Stimulated activated CD4-positive, alpha-beta T cell treated with anti-CD3 and anti-CD28 coated beads, Interleukin-1b, Interleukin-23, amount 100 ng/mL, for 24 hours (primary cell): ENCODE measurements around the gene CRABP1.

Experiments used
- DNase-seq, 4 experiments: peaks; one replicate each; pipeline ENCODE4 v3.0.0-alpha.2; 2020; ENCODE audit warnings: low read depth in 4 of 4, low spot score in 1 of 4

The CRABP1 gene

DNA sequence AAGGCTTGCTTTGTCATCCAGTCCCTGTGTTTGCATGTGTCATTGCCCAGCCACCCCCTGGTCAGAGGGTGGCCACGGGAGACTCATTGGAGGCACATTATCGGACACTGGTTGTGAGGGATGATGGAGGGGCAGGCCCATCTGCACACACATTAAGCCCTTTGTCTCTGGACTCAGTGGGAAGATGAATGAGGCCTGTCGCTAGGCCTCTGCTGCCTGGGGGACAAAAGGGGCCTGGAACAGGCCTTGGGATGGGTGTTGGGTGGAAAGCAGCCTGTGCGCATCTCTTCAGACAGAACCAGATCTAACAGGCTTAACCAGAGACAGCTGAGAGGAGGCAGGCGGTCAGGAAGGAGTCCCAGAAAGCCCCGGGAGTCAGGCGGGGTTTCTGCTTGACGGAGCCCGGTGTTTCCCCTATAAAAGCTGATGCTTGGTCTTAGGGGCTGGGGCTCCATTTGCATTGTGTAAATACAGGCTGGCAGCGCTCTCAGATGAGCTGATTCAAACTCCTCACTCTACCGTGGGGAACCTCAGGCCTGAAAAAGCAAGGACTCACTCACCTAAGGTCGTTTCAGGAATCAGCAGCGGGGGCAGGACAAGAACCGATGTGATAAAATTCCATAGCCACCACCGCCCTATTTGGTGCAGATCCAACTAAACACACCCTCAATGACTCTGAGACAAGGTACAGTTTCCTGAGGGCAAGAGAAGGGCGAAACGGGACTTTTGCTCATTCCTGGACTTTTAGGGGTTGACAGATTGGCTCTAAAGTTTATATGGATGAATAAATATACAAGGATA is 23.7 kb upstream of the CRABP1 start:
- DNase-seq, result no peak

DNA sequence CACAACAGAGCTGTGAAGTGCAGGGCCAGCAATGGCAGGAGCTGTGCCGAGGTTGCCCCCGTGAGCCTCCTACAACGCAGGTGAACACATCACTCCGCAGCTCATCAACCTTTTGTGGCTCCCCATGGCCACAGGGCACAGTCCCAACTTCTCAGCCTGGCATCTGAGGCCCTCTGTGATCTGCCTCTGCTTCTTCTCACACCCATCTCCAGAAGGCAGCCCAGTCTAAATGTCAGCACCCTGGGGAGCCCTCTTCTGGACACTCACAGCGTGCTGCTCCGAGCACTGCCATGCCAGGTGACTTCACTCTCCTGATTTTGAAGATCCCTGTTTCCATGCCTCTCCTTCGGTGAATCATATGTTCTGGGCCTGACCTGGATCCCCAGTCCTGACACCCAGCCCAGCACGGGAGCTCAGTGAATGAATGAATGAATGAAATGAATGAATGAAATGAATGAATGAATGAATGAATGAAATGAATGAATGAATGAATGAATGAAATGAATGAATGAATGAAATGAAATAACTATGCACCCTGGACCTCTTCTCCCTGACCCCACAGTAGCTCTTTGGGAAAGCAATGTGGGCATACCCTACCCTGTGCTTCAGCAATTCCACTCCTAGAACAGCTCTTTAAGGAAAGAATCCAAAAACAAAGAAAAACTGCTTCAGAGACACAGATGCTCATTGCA is 22.9 kb upstream of the CRABP1 start:
- DNase-seq, result no peak

DNA sequence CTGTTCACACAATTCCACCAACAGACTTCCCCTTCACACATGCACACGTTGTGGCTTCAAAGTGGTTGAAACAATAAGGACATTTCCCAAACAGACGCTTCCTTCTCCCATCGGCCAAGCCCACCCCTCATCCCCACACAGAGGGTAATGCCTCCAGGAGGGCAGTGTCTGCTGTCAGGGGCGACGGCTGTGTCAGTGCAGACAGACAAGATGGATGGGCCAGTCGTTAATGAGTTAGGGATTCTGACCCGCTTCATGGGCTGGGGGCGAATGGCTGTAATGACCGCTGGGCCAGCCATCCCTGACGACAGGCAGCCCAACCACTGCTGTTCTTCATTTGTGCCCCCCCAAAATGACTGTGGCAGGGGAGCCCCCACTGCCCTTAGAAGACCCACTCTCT is 20.6 kb upstream of the CRABP1 start:
- no peak for DNase-seq

DNA sequence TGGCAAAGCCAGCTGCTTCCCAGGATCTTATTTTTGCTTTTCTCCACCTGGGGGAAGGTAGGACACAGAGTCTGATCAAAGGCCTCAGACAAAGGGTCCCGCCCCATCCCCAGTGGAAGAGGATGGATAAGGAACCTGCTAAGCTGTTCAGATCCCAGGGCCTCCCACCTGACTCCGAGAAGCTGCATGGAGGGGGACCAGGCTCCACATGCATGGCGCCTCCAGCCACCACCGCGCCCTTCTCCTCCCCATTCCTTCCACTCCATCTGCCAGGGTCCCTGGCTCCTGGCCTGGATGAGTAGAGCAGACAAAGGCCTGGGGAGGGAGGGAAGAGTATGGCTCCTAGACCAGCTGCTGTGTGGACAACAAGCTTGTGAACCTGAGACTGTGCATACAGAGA is 20.0 kb upstream of the CRABP1 start:
- no peak for DNase-seq

DNA sequence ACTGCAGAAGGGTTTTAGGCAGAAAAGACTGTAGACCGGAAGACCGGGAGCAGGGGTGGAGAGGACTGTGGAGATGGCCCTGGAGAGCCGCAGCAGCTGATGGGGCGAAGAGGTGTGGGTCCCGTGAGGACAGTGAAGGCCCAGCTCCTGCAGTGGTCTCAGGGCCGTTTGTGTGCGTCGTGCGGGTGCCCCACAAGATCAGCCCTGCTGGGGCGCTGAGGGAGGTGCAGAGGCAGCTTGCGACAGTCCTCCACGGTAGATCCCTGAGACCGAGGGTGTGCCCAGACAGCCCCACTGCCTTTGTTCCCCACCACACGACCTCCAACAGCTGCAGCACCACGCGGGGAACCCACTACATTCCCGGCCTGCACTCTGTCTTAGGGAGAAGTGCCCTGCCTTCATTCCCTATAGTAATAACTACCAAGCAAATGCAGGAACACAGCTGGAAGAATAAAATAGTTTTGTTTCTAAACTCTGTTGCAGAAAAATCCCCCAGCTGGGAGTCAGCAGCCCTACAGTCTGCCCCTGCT is 19.0 kb upstream of the CRABP1 start:
- no peak for DNase-seq

DNA sequence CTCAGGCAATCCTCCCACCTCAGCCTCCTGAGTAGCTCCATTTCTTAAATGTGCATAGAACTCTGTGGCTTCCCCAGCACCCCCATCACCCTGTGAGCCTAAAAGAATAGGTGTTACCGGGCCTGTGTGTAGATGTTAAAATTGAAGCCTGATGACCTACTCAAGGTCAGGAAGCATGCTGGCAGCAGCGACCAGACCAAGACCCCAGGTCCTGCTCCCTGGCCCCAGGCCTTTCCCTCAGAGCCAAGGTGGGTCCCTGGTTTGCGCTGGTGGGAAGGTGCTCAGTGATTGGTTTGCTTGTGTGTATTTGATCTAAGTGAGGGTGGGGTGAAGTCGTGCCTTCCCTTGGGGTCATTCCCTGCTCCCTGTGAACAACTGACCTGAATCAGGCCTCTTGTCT is 18.4 kb upstream of the CRABP1 start:
- no peak for DNase-seq

DNA sequence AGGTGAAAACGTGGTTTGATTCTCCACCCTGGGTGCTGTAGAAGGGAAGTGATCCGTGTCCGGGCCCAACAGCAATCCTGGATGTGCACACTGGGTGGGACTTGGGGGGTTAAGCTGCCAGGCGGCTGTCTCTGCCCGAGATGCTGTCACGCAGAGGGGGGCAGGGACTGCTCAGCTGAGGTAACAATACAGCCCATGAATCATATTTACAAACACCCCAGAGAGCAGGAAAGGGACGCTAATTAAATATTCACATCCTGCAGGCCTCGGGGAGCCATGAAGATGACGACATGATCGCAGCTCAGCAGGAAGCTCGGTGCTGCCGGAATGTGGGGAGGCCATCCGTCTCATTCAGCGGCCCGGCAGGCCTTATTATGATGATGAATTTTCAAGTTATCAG is 17.9 kb upstream of the CRABP1 start:
- DNase-seq, result no peak

DNA sequence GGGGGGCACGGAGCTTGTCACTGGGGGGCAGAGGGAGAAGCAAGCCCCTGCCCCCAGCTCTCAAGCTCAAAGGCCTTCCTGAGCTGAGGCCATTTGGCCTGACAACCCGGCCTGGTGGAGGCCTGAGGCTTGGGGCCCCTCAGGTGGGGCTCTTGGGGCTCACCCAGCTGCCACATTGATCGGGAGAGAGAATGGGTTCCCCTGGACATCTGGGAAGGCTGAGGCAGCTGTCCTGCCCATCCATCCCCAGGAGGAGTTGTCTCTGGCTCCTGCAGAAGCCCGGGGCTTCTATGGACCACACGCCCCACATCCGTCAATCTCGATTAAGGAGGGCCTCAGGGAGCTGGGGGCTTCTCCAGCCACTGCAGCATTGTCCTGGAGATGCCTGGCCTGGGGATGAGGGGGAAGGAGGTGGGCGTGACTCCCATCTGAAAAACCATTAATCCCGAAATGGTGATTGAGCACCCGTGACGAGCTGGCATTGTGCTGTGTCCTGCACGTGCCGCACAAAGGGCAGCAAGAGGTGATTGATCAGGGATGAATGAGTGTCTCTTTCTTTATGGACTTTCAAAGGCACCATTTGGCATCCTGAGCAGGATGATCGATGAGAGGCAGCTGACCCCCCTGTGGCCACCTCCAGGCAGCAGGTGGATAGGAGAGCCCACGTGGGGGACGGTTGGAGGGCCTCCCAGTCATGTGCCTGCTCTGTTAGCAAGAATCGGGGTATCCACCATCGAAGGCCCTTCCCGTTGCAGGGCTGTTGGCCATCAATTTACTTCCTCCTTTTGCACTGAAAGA is 17.2 kb upstream of the CRABP1 start:
- DNase-seq, result no peak

DNA sequence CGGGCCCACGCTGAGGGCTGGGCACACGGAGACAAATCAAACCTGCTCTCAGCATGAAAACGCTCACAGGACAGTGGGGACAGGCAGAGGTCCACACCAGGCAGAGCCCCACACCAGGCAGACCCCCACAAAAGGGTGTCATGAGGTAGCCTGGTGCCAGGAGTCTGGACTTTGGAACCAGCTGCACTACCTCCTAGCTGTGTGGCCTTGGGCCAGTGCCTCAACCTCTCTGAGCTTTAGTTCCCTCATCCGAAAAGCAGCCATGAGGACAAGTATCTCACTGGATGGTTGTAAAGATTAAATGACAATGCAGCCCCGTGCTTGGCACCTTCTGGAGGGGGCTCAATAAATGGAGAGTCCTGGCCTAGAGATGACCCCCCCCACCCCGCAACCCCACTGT is 16.5 kb upstream of the CRABP1 start:
- DNase-seq, result no peak

DNA sequence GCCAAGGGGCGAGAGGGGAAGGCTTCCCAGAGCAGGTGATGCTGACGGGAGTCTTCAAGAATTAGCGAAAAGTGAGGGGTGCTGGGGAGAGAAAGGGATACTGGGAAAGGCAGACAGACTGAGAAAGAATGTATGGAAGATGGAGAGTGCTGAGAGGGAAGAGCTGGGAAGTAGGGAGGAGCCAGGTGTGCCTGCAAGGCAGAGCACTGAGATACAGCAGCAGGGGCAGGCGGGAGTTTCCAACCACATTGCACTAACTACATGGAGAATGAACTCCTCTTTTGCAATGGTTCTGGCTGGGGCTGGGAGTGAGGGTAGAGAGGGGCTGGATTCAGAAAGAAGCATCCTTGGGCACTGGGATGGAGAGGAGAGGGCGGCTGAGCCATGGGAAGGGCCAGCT is 16.0 kb upstream of the CRABP1 start:
- no peak for DNase-seq

DNA sequence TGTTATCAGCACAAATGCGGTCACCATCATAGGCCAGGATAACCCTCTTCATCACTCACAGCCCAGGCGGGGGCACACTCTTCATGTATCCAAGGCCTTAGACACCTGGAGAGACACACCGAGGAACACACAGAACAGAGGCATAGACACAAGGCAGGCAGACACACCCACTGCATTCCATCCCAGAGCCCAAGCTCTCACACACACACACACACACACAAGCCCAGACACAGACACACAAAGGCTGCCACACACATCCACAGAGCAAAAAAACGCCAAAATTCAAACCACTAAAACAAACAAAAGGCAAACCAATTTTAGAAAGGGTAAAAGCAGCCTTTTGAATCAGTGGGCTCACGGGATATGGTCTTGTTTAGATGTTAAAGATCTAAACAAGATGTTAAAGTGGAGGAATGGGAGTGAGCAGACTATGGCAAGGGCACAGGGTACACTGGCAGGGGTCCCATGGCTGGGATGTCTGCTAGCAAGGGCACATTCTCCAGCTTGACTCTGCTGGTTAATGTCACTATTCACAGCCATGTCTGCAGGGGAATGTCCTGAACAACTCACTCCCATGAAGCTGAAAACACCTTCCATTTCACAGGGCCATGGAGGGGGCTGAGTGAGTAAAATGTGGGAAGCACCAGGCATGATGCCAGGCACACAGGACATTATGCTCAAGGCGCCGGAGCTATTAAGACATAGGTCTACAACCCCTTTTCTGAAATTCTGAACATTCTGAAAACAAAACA is 14.9 kb upstream of the CRABP1 start:
- DNase-seq, result no peak

DNA sequence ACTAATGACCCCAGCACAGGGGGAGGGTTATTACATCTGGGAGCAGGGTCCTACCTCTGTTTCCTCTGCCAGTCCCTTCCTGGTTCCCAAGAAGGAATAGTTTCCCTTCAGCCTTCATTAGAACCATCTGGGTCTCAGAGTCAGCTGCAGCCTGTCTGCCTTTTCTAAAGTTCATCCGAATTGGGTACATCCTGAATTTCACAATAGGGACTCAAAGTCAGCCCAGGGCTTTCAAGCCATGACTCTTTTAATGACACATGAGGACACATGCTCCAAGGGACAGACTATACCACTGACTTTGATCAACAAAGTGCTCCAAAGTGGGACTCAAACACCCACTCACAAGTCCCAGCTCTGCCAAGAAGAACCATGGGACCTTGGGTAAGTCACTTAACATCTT is 12.7 kb upstream of the CRABP1 start:
- no peak for DNase-seq

DNA sequence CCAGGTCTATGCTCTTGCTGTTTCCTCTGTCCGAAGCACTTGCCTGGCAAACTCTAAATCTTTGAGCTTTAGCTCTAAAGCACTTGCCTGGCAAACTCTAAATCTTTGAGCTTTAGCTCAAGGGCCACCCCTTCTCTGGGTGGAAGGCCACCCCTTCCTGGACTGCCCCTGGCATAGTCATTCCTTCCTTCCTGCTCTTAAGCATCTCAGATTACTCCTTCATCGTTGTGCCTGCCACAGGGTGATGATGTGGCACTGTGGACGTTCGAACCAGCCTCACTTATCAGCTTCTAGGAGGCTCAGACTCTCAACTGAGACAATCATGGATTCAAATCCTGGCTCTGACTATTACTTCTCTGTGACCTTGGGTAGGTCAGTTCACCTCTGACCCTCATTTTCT is 10.5 kb upstream of the CRABP1 start:
- no peak for DNase-seq

DNA sequence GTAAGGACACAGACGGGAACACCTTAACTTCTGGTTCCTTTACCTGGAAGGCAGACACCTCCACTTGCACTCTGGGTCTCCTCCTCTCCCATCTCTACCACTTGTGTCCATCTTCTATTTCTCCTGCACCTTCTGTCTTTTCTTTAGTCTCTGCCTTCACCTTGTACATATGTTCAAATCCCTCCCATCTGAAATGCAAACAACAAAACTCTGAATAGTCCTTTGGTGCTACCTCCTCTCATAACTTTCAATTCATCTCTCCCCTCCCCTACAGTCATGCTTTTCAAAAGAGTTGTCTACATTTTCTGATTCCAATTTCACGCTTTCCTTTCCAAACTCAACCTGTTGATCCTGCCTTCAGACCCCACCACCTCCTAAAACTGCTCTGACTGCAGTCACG is 5.3 kb upstream of the CRABP1 start:
- DNase-seq, result no peak

DNA sequence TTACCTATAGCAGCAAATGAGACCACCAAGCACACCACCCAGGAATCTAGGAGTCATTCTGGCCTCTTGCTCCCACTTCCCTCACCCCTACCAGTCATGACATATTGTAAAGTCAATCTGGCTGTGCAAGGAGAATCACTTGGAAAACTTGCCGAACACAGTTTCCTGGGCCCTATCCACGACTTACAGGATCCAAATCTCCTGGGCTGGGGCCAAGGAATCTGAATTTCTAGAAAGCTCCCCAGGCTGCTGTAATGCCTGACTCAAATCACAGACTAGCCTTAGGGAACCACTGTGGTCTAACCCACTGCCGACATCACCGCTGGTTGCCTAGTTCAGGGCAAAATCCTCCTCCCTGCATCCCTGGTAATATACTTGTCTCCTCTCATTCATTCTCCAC is 4.2 kb upstream of the CRABP1 start:
- DNase-seq, result no peak

DNA sequence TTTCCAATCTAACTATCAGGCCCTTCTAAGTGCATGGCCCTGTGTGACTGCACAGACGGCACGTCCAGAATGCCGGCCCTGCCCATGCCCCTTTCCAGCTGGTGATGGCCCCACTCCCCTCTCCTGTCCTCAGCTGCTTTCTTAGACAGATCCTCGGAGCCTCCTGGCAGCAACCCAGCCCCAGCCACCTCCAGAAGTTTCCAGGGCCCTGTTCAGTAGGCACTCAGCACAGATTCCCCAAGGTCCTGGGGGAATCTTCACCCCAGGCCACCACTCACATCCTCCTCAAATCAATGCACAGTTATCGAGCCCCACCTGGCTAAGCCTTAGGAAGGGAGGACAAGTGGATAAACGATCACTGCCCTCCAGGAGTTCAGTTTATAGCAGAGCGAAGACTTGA is 1.4 kb upstream of the CRABP1 start:
- no peak for DNase-seq

DNA sequence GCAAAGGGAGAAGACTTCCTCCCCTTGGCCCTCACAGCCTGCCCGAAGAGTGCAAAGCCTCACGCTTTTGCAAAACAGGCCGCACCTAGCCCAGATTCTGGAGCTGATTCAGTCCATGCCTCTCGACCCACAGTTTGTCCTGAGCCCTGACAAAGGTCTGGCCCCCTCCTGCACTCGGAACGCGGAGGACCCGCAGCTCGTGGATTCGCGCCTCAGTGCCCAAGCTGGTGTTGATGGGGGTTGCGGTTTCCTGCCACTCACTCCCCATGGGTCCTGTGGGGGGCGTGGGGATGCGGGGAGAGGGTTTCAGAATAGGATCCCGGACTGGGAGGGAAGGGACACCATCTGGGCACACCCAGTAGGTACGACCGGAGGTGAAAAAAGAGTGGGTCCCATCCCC is 594 bp upstream of the CRABP1 start:
- no peak for DNase-seq

DNA sequence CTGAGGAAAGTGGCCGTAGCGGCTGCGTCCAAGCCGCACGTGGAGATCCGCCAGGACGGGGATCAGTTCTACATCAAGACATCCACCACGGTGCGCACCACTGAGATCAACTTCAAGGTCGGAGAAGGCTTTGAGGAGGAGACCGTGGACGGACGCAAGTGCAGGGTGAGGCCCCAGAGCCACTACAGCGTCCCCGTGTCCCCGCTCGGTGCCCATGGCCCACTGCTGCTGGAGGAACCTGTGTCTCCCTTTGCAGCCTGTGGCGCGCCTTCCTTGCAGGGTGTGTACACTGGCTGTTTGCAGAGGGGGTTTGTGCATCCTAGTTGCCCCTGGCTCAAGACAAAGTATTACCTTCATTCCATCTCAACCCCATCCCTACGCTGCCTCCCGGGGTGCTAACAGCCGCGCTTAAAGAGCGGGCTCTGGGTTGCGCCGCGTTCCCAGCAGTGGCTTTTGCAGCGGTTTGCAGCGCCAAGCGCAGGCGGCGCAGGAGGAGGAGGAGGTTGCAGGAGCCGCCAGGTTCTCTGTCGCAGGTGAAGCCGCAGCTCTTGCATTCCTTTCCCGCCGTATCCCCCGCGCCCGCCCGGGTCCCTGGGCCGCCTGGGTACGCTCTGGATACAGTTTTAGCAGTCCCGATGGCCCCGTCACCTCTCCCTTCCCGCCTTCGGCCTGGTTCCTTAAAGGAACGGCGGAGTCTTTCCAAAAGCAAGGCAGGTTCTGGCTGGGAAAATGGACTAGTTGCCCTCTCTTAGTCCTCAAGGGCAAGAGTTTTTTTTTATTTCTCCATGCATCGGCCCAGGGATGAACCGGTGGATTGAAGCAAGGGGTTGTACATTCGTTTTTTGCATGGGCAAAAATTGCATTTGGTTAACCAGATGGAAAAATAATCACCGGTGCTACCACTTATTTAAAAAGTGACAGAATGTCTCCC is 1.2 kb downstream of the CRABP1 start:
- no peak for DNase-seq

DNA sequence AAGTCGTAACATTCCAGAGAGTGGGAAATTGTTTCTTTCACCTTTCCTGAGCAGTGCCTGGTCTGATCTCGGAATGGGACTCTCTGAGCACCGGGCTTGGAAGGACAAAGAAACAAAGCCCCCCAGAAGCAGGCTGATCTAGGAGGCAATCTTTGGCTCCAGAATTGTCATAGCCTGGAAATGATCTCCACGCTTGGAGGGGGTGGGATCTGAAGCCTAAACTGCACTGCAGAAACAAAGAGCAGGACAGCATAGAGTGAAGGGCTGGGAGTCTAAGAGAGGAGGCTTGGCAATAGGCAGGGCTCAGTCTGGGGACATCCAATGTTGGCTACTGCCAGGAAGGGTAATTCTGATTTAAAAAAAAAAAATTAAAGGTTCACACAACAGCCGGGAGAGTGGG is 1.9 kb downstream of the CRABP1 start:
- DNase-seq, result no peak
